Myocyte (in vitro differentiated cells): ENCODE measurements around the gene CEACAM1. TPM values are rescaled to one million over a fixed set of nuclear protein-coding genes. Genes with fewer than 3 reads are reported as not detected.
A peak's percentile ranks its signal among the peaks of the same experiment; 100 is the strongest.
"Not testable (repeated sequence)": the region's sequence is repeated elsewhere in the genome, so short reads cannot be mapped to it uniquely, and the experiment has no call there.

Experiments used
- DNase-seq: peaks from one replicate; pipeline ENCODE4 v3.0.0-alpha.2; 2012; ENCODE audit warnings: low read depth
- total RNA-seq: library from RNA; depleted of rRNA; stranded (reverse); fragments of >200 nt; gene quantifications from 2 replicates; pipeline ENCODE4 v1.2.3, GENCODE V29; 2014

Gene CEACAM1
- total RNA-seq, 1 donor from 2014 or later: not detected

GRCh38 chr19:42549067-42549466 is 20.8 kb upstream of the CEACAM1 start:
- DNase-seq: not testable (repeated sequence)

GRCh38 chr19:42548552-42548951 is 20.3 kb upstream of the CEACAM1 start:
- no peak for DNase-seq

GRCh38 chr19:42547929-42548328 is 19.6 kb upstream of the CEACAM1 start:
- DNase-seq: no peak

- DNase-seq: no peak
Measured at GRCh38 chr19:42546831-42547500, 18.7 kb upstream of the CEACAM1 start.

GRCh38 chr19:42544146-42544545 is 15.9 kb upstream of the CEACAM1 start:
- DNase-seq: no peak

GRCh38 chr19:42542791-42543190 is 14.5 kb upstream of the CEACAM1 start:
- DNase-seq: no peak

- DNase-seq: peak; percentile 39
Measured at GRCh38 chr19:42540071-42540553, 11.8 kb upstream of the CEACAM1 start.

GRCh38 chr19:42538841-42539709 is 10.8 kb upstream of the CEACAM1 start:
- no peak for DNase-seq

GRCh38 chr19:42535276-42535675 is 7.0 kb upstream of the CEACAM1 start:
- DNase-seq: not testable (repeated sequence)

- DNase-seq: no peak
Measured at GRCh38 chr19:42534391-42534790, 6.1 kb upstream of the CEACAM1 start.

GRCh38 chr19:42532891-42533290 is 4.6 kb upstream of the CEACAM1 start:
- DNase-seq: no peak

- no peak for DNase-seq
Measured at GRCh38 chr19:42531313-42531712, 3.0 kb upstream of the CEACAM1 start.

- peak; percentile 61 for DNase-seq
Measured at GRCh38 chr19:42529248-42529764, 1.0 kb upstream of the CEACAM1 start.

- DNase-seq: no peak
Measured at GRCh38 chr19:42524943-42525342, 3.3 kb downstream of the CEACAM1 start.

- DNase-seq: no peak
Measured at GRCh38 chr19:42524250-42524649, 4.0 kb downstream of the CEACAM1 start.

- not testable (repeated sequence) for DNase-seq
Measured at GRCh38 chr19:42522262-42522661, 6.0 kb downstream of the CEACAM1 start.

- no peak for DNase-seq
Measured at GRCh38 chr19:42521346-42522030, 6.8 kb downstream of the CEACAM1 start.

GRCh38 chr19:42519108-42519507 is 9.2 kb downstream of the CEACAM1 start:
- DNase-seq: no peak

GRCh38 chr19:42516771-42517170 is 11.5 kb downstream of the CEACAM1 start:
- DNase-seq: no peak

GRCh38 chr19:42515241-42515832 is 12.9 kb downstream of the CEACAM1 start:
- no peak for DNase-seq

GRCh38 chr19:42514449-42514848 is 13.8 kb downstream of the CEACAM1 start:
- DNase-seq: no peak
